ENCODE measurements around the gene KATNA1.

The KATNA1 gene

DNA sequence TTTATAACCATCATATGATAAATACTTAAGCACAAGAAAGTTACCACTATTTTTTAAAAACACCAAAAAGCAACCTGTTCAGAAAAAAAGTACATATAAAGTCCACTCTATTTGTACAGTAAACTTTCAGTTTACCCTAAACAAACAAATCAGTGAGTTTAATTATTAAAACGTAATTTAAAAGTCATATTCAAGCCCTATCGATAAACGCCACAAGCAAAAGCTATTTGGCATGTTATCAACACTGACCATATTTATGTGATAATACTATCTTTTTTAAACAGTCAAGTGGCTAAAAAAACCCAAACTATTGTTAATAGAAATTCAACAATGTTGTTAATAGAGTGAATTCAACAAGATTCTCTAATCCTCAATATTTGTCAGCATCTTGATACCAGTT lies 1.9 kb downstream of the KATNA1 start:
- H3K4me3 ChIP-seq (replicated peaks; ENCODE audit: low read depth, low read length), result peak overlapping the region; percentile 94
- no peak for TF ChIP-seq CTCF (IDR thresholded peaks at IDR 0.05; ENCODE audit: low read depth, low read length, missing control alignments)
- DNase-seq (ENCODE audit: extremely low read depth, low read depth), result no peak

- H3K4me3 ChIP-seq (replicated peaks; ENCODE audit: low read depth, low read length), result no peak overlapping the region
- TF ChIP-seq CTCF (IDR thresholded peaks at IDR 0.05; ENCODE audit: low read depth, low read length, missing control alignments), result no peak
- DNase-seq (ENCODE audit: extremely low read depth, low read depth), result no peak
These were observed 5.5 kb downstream of the KATNA1 start for GRCh38 chr6:149642829-149643580.

- DNase-seq (ENCODE audit: extremely low read depth, low read depth), result peak; percentile 30
- no peak overlapping the region for H3K4me3 ChIP-seq (replicated peaks; ENCODE audit: low read depth, low read length)
- TF ChIP-seq CTCF (IDR thresholded peaks at IDR 0.05; ENCODE audit: low read depth, low read length, missing control alignments), result no peak
These were observed 12.4 kb downstream of the KATNA1 start for GRCh38 chr6:149636124-149636523.

GRCh38 chr6:149634315-149634714 lies 14.2 kb downstream of the KATNA1 start:
- DNase-seq (ENCODE audit: extremely low read depth, low read depth), result no peak
- no peak overlapping the region for H3K4me3 ChIP-seq (replicated peaks; ENCODE audit: low read depth, low read length)
- no peak for TF ChIP-seq CTCF (IDR thresholded peaks at IDR 0.05; ENCODE audit: low read depth, low read length, missing control alignments)

DNA sequence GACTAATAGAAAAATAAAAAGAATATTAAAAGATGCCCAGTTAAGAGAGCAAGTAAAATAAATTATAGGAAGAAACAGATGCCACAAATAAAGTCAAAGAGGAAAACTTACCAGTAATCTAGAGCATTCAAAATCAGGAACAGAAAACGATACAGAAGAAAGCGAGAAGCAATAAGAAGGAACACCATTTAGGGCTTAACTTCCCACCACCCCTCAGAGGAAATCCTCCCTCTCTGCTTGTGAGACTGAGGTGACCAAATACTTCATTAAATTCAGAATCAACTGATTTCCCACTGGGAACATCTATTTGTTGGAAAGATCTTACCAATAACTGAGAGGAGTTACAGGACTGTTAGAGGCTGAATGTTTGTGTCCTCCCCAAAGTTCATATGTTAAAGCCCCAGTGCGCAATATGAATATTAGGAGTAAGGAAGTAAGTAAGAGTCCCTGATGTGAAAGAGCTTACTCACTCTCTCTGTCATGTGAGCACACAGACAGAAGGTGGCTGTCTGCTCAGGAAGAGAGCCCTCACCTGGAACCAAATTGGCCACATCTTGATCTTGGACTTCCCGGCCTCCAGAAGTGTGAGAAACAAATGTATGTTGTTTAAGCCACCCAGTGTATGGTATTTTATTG lies 19.5 kb downstream of the KATNA1 start:
- no peak for TF ChIP-seq CTCF (IDR thresholded peaks at IDR 0.05; ENCODE audit: low read depth, low read length, missing control alignments)
- no peak overlapping the region for H3K4me3 ChIP-seq (replicated peaks; ENCODE audit: low read depth, low read length)

GRCh38 chr6:149627672-149628071 lies 20.8 kb downstream of the KATNA1 start:
- no peak for DNase-seq (ENCODE audit: extremely low read depth, low read depth)
- no peak overlapping the region for H3K4me3 ChIP-seq (replicated peaks; ENCODE audit: low read depth, low read length)
- no peak for TF ChIP-seq CTCF (IDR thresholded peaks at IDR 0.05; ENCODE audit: low read depth, low read length, missing control alignments)

More for the DNA sequence above, 19.5 kb downstream of the KATNA1 start:
- no peak for DNase-seq (ENCODE audit: extremely low read depth, low read depth)

Data from HFF-Myc (cell line).